Sigmoid colon (tissue), 7 donors: ENCODE measurements around the gene FAM193A. TPM values are rescaled to one million over a fixed set of nuclear protein-coding genes. Genes with fewer than 3 reads are reported as not detected.

ENCODE experiments used
- DNase-seq: peaks from one replicate; pipeline ENCODE4 v3.0.0-alpha.2; 2019
- H3K27ac ChIP-seq, 4 donors: fragments of 200-600 bp; sonication (generic); one replicate each; pipeline ENCODE4 v1.5.1; 2016 to 2019; ENCODE audit warnings: mild to moderate bottlenecking in 1 of 4
- H3K27me3 ChIP-seq, 3 donors: fragments of 200-600 bp; sonication (generic); one replicate each; pipeline ENCODE4 v1.5.1; 2019; ENCODE audit warnings: mild to moderate bottlenecking in 1 of 3
- H3K36me3 ChIP-seq, 4 donors: fragments of 200-600 bp; sonication (generic); one replicate each; pipeline ENCODE4 v1.5.1; 2016 to 2019
- H3K4me1 ChIP-seq, 4 donors: fragments of 200-600 bp; sonication (generic); one replicate each; pipeline ENCODE4 v1.5.1; 2017 to 2019
- H3K4me3 ChIP-seq, 4 donors: fragments of 200-600 bp; sonication (generic); one replicate each; pipeline ENCODE4 v1.5.1; 2017 to 2019; ENCODE audit warnings: mild to moderate bottlenecking in 2 of 4, moderate library complexity in 1 of 4
- H3K9me3 ChIP-seq, 4 donors: fragments of 200-600 bp in 3 of 4; sonication (generic) in 3 of 4; one replicate each; pipeline versions ENCODE4 v1.5.1 to v1.6.1; 2013 to 2019
- EP300 ChIP-seq, 4 donors: sonication (generic); formaldehyde crosslinking; IDR thresholded peaks; one replicate each; pipeline ENCODE4 v1.6.1; 2017; ENCODE audit warnings: antibody characterized with exemption in 4 of 4
- POLR2A ChIP-seq, 2 donors: fragments of 450-650 bp; IDR thresholded peaks; one replicate each; pipeline ENCODE4 v1.6.1; 2016; ENCODE audit warnings: antibody characterized with exemption in 2 of 2, mild to moderate bottlenecking in 2 of 2, moderate library complexity in 2 of 2
- POLR2AphosphoS5 ChIP-seq, 4 donors: sonication (generic); formaldehyde crosslinking; IDR thresholded peaks; one replicate each; pipeline ENCODE4 v1.6.1; 2017; ENCODE audit warnings: antibody characterized with exemption in 4 of 4
- WGBS, 2 donors: extraction: QIAGEN DNeasy Blood & Tissue Kit; methylation state at CpG; one replicate each; pipeline ENCODE4 v1.1.7; 2013; 5-methylcytosine and 5-hydroxymethylcytosine counted together
- intact Hi-C: fragments of 100-400 bp; cut with DNase I; formaldehyde crosslinking; loops from one replicate; pipeline ENCODE4 v1.15.1; 2023
- polyA plus RNA-seq, 3 donors: library from polyadenylated mRNA; stranded (reverse); fragments of 200-250 nt; gene quantifications; one replicate each; pipeline ENCODE4 v1.2.3, GENCODE V29; 2013
- total RNA-seq, 4 donors: library from RNA; depleted of rRNA; stranded (reverse); fragments of >200 nt; gene quantifications; one replicate each; pipeline ENCODE4 v1.1.0, GENCODE V29; 2016
- TF ChIP-seq, protein P1 (sequence below), 4 experiments: fragments of 450-650 bp in 3 of 4; fragments of 200-600 bp in 1 of 4; IDR thresholded peaks; one replicate each; pipeline ENCODE4 v1.5.1; 2016 to 2019; ENCODE audit warnings: antibody characterized with exemption in 4 of 4, mild to moderate bottlenecking in 3 of 4, moderate library complexity in 2 of 4
- donor health status: healthy with polysubstance abuse.
- donor health status: Bipolar disorder and iron deficiency.
- donor health status: healthy.

FAM193A gene
- total and polyA plus RNA-seq, 7 donors, result 6.0 to 32.4 (median 17.4) TPM

- Histone ChIP-seq H3K9me3 (no peaks in the 10 kb centered on the region), H3K36me3 (no peaks in the 10 kb centered on the region), H3K4me3 (no peak overlapping the region), H3K4me1 (peaks cover 0 to 43% (median 18%) of the 10 kb centered on the region in 4 donors), H3K27ac (no peak overlapping the region), H3K27me3 (no peaks in the 10 kb centered on the region)
- no peak for TF ChIP-seq POLR2AphosphoS5 (IDR thresholded peaks at IDR 0.05)
- TF ChIP-seq, protein P1, sequence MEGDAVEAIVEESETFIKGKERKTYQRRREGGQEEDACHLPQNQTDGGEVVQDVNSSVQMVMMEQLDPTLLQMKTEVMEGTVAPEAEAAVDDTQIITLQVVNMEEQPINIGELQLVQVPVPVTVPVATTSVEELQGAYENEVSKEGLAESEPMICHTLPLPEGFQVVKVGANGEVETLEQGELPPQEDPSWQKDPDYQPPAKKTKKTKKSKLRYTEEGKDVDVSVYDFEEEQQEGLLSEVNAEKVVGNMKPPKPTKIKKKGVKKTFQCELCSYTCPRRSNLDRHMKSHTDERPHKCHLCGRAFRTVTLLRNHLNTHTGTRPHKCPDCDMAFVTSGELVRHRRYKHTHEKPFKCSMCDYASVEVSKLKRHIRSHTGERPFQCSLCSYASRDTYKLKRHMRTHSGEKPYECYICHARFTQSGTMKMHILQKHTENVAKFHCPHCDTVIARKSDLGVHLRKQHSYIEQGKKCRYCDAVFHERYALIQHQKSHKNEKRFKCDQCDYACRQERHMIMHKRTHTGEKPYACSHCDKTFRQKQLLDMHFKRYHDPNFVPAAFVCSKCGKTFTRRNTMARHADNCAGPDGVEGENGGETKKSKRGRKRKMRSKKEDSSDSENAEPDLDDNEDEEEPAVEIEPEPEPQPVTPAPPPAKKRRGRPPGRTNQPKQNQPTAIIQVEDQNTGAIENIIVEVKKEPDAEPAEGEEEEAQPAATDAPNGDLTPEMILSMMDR (IDR thresholded peaks at IDR 0.05), result no peak
- no peak for TF ChIP-seq EP300 (IDR thresholded peaks at IDR 0.05)
- DNase-seq, result no peak
- intact Hi-C loops, result no loop called here
- WGBS, 2 donors, result 95 to 96% methylated on average over 12 of the region's 12 CpGs
These were observed 23.7 kb downstream of the FAM193A start for GRCh38 chr4:2560167-2560566.

DNA sequence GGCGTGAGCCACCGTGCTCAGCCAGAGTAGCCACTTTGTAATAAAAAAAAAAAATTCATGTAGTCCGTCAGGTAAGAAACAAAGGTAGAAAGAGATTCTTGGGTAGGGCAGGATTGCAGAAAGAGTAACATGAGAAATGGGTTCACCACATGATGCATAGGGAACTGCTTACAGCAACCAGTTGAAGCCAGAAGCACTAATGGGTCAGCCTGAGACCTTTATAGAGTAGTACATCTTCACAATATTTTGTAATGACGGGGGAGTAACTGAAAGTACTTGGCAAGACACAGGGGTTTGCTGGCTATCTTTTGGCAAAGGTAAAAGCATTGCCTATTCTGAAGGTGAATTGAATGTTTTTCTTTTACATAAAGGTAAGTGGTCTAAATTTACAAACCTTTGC is 29.1 kb downstream of the FAM193A start:
- 95 to 96% methylated on average over 4 of the region's 4 CpGs for WGBS, 2 donors
- intact Hi-C loops, result no loop called here
- Histone ChIP-seq H3K27me3 (no peaks in the 10 kb centered on the region), H3K27ac (no peak overlapping the region), H3K4me3 (no peak overlapping the region), H3K9me3 (no peaks in the 10 kb centered on the region), H3K4me1 (peaks cover 0 to 34% (median 11%) of the 10 kb centered on the region in 4 donors), H3K36me3 (peaks cover 0 to 8% (median 0%) of the 10 kb centered on the region in 4 donors)
- no peak for DNase-seq
- TF ChIP-seq POLR2AphosphoS5 (IDR thresholded peaks at IDR 0.05), result no peak
- TF ChIP-seq, protein P1 (IDR thresholded peaks at IDR 0.05), result no peak
- TF ChIP-seq EP300 (IDR thresholded peaks at IDR 0.05), result no peak
- TF ChIP-seq POLR2A (IDR thresholded peaks at IDR 0.05), result no peak

DNA sequence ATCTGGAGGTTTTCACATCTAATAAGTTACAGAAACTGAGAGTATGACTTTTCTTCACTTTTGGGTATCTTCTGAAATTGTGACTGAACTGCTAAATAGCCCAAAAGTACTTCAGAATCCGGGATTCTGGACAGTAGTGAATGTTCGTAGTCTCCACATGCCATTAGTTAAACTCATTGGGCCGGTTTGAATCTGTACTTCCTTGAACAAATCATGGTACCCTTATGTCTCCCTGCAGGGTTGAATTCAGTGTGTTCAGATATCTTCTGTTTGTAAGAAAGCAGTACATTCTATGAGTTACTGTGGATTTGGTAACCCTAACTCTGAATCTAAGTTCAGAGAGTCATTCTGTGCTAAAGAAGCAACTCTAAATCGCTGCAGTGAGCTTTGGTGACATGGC is 33.6 kb downstream of the FAM193A start:
- Histone ChIP-seq H3K9me3 (no peaks in the 10 kb centered on the region), H3K27ac (peak overlapping the region in 2 of 4 donors; percentile 24 to 31), H3K4me1 (peaks cover 0 to 51% (median 44%) of the 10 kb centered on the region in 4 donors), H3K4me3 (no peak overlapping the region), H3K27me3 (no peaks in the 10 kb centered on the region), H3K36me3 (peaks cover 0 to 8% (median 0%) of the 10 kb centered on the region in 4 donors)
- intact Hi-C loops, result no loop called here
- no peak for DNase-seq
- TF ChIP-seq EP300 (IDR thresholded peaks at IDR 0.05) (no peak), POLR2AphosphoS5 (IDR thresholded peaks at IDR 0.05) (no peak), POLR2A (IDR thresholded peaks at IDR 0.05) (no peak)
- TF ChIP-seq, protein P1 (IDR thresholded peaks at IDR 0.05), result no peak
- WGBS, 2 donors, result 92% methylated on average over 4 of the region's 4 CpGs

DNA sequence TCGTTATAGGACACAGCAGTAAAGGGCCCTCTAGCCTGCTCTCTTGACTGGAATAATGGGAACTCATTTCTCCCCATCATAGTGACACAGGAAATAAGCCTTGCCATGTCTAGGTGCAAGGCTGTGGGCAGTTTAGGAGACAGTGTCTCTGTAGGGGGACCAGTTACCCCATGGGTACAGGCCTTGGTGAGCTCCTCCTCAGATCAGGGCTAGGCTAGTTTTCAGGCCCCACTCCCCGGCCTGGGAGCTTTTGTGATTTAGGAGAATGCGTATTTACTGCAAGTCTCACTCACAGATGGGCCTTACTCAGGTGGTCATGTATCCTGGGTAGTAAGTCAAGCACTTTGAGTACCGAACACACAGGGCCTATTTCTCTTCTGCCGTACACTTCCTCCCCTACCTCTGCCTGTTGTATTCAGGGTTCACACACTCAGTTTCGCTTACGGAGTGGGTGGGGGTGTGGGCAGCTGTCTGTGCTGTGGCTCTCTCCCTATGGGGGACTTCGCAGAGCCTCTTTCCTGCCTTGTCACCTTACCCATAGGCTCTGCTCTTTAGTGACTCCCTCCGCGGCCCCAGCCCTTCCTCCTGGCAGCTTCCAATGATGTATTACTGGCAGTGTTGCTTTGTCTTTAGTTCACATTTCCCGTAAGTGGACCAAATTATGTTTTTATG is 34.2 kb downstream of the FAM193A start:
- Histone ChIP-seq H3K9me3 (no peaks in the 10 kb centered on the region), H3K27me3 (no peaks in the 10 kb centered on the region), H3K4me3 (no peak overlapping the region), H3K4me1 (peaks cover 0 to 52% (median 44%) of the 10 kb centered on the region in 4 donors), H3K36me3 (peaks cover 0 to 4% (median 0%) of the 10 kb centered on the region in 4 donors), H3K27ac (peak overlapping the region in 2 of 4 donors; percentile 24 to 31)
- TF ChIP-seq POLR2A (IDR thresholded peaks at IDR 0.05) (no peak), POLR2AphosphoS5 (IDR thresholded peaks at IDR 0.05) (no peak)
- WGBS, 2 donors, result 57 to 80% methylated on average over 11 of the region's 11 CpGs
- no peak for DNase-seq
- intact Hi-C loops, result no loop called here

GRCh38 chr4:2572076-2572475 is 35.6 kb downstream of the FAM193A start:
- Histone ChIP-seq H3K36me3 (no peaks in the 10 kb centered on the region), H3K4me1 (peaks cover 0 to 52% (median 44%) of the 10 kb centered on the region in 4 donors), H3K9me3 (no peaks in the 10 kb centered on the region), H3K27me3 (no peaks in the 10 kb centered on the region), H3K4me3 (no peak overlapping the region), H3K27ac (no peak overlapping the region)
- WGBS, 2 donors, result 94 to 95% methylated on average over 12 of the region's 12 CpGs
- intact Hi-C loops, result no loop called here
- no peak for DNase-seq
- TF ChIP-seq, protein P1 (IDR thresholded peaks at IDR 0.05), result no peak
- TF ChIP-seq POLR2AphosphoS5 (IDR thresholded peaks at IDR 0.05), result no peak
- no peak for TF ChIP-seq EP300 (IDR thresholded peaks at IDR 0.05)
- TF ChIP-seq POLR2A (IDR thresholded peaks at IDR 0.05), result no peak
